Cortex of kidney (tissue), 1 donor: Measurements from ENCODE around the gene RBM3.

Experiments
- DNase-seq: peaks from one replicate; lab custom pipeline; 2025; lab: John Stamatoyannopoulos, UW

Gene RBM3

GRCh38 chrX:48578661-48579128 is 4.4 kb downstream of the RBM3 start:
- DNase-seq, result no peak

- no peak for DNase-seq
These were observed 5.0 kb downstream of the RBM3 start for GRCh38 chrX:48579259-48579658.

- no peak for DNase-seq
These were observed 6.4 kb downstream of the RBM3 start for GRCh38 chrX:48580662-48581061.

GRCh38 chrX:48584698-48585097 is 10.4 kb downstream of the RBM3 start:
- no peak for DNase-seq

- DNase-seq, result no peak
These were observed 15.3 kb downstream of the RBM3 start for GRCh38 chrX:48589482-48590162.

GRCh38 chrX:48590203-48591103 is 16.2 kb downstream of the RBM3 start:
- DNase-seq, result no peak

DNA sequence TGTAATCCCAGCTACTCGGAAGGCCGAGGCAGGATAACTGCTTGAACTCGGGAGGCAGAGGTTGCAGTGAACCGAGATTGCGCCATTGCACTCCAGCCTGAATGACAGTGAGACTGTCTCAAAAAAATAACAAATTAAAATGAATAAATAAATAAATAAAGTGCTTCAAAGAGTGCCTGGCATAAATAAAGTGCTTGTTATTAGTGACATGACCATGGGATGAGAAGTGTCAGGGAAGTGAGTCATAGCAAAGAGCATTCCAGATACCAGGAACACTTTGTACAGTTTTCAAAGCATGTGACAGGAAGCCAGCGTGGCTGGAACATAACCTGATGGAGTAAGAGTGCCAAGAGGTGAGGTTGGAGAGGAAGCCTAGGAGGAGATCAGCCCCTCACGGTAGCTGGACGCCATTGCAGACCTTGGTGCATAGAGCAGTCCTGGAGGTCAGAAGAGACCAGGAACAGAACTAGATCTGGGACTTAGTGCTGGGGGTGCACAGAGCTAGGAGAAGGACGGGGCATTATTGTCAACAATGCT is 17.0 kb downstream of the RBM3 start:
- no peak for DNase-seq

- DNase-seq, result no peak
These were observed 18.7 kb downstream of the RBM3 start for GRCh38 chrX:48592971-48593370.

GRCh38 chrX:48595929-48596328 is 21.6 kb downstream of the RBM3 start:
- no peak for DNase-seq

- peak; percentile 4 for DNase-seq
These were observed 23.3 kb downstream of the RBM3 start, which contains the start of gene WDR13 for GRCh38 chrX:48597353-48598264. TSS of gene WDR13 (plus strand) at chrX:48597492. CDS start at chrX:48597997, 505 bp downstream.

DNA sequence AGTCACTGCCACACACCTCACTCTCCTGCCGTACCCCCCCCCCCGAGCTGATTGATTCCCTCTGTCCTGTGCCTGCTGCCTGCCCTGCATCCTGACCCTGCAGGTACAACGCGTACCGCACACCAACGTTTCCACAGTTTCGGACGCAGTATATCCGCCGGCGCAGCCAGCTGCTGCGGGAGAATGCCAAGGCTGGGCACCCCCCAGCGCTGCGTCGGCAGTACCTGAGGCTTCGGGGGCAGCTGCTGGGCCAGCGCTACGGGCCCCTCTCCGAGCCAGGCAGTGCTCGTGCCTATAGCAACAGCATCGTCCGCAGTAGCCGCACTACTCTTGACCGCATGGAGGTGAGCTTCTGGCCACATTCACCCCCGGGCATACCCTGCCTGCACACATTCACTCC is 24.3 kb downstream of the RBM3 start:
- DNase-seq, result no peak

DNA sequence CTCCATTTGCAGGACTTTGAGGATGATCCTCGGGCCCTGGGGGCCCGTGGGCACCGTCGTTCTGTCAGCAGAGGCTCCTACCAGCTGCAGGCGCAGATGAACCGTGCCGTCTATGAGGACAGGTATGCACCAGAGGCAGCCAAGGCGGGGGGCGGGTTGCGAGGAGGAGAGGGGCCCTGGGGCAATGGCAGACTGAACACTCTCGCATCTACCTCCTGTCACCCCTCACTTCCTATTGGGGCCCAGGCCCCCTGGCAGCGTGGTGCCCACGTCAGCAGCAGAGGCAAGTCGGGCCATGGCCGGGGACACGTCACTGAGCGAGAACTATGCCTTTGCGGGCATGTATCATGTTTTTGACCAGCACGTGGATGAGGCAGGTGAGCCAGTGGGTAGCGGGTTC is 25.1 kb downstream of the RBM3 start:
- DNase-seq, result no peak

GRCh38 chrX:48600226-48600625 is 25.9 kb downstream of the RBM3 start:
- peak; percentile 2 for DNase-seq

DNA sequence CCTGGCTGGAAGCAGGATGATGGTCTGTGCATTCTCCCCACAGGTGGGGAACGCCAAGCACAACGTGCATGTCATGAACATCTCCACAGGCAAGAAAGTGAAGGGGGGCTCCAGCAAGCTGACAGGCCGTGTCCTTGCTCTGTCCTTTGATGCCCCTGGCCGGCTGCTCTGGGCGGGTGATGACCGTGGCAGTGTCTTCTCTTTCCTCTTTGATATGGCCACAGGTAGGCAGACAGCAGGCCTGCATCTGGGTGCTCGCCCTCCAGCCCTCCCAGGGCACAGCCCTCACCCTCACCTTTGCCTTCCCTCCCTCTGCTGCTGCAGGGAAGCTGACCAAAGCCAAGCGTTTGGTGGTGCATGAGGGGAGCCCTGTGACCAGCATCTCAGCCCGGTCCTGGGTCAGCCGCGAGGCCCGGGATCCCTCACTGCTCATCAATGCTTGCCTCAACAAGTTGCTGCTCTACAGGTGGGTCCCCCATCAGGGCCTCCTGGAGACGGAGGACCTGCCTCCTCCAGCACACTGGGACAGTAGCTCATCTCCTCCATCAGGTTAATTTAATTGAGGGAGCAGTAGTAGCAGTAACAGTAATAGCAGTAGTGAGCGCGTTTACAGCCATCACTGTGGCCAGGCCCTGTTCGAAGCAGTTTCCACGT is 27.6 kb downstream of the RBM3 start:
- no peak for DNase-seq

DNA sequence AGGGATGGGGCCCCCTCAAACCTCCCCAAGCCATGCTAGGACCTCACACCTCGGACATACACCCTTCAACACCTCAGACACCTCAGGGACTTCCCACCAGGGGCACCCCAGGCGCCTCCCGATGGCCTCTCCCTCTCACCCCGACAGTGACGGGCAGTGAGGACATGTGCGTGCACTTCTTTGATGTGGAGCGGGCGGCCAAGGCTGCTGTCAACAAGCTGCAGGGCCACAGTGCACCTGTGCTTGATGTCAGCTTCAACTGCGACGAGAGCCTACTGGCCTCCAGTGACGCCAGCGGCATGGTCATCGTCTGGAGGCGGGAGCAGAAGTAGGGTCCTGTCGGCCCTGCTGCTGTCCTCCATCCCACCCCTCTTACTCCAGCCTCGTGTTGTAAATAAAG is 30.4 kb downstream of the RBM3 start:
- DNase-seq, result no peak

GRCh38 chrX:48606091-48606490 is 31.8 kb downstream of the RBM3 start:
- no peak for DNase-seq

DNA sequence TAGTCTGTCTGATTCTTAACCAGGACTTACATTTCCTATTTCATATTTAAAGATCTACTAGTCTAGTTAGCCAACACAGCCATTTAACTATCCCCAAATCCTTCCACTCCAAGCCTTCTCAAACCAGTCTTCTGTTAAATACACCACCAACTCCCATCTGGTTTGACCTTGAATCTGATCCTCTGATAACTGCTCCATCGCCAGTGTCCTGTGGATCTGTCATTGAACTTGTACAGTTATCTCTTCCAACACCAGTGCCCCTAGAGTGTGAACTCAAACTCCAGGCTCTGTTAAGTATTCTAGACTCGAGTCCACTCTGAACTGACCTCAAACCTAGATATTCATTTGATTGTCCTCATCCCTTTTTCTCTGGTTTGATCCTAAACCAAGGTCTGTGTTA is 37.4 kb downstream of the RBM3 start:
- DNase-seq, result no peak

DNA sequence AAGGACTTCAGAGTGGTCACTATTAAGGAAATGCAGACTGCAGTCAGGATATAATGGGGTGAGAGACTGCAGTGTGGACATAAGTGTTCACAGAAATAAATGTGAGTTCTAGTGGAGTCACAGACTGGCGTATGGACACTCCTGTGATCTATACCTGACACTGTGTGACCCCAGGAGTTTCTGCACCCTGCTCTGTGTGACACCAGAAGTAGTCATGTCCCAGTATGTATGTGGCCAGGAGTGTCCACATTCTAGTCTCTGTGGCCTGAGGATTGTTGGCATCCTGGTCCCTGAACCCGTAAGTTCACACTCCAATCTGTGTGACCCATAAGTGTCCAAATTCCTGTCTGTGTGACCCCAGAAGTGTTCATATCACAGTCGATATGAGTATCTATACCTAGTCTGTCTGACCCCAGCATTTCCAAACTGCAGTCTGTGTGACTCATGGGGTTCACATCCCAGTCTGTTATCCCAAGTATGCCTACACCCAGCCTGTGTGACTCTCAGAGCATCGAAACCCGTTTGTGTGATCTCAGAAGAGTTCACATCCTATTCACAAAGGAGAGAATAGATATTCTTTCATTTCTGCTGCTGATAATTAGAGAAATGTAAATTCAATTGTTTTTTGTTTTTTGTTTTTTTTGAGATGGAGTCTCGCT is 39.3 kb downstream of the RBM3 start:
- DNase-seq, result no peak

DNA sequence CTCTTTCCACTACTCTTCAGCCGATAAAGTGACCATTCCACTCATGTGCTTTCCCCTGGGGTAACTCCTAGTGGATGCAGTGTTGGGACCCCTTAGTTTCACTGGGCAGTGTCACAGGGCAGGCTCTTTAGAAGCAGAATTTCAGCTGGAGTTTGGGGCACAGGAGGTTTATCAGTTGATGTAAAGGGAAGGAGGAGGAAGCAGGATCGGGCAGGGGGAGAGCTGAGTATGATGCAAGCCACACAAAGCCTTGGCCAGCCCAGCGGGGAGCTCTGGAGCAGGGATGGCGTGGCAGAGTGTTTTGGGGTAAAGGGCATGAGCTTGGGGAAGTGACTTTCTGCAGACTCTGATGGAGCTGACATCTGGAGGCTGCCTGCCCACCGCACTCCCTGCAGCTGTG is 42.3 kb downstream of the RBM3 start:
- DNase-seq, result no peak

GRCh38 chrX:48617542-48618340 is 43.5 kb downstream of the RBM3 start:
- no peak for DNase-seq
